ENCODE results near the gene OR2T8. TPM values are rescaled to one million over a fixed set of nuclear protein-coding genes. Genes with fewer than 3 reads are reported as not detected.
"Not testable (repeated sequence)": the region's sequence is repeated elsewhere in the genome, so short reads cannot be mapped to it uniquely, and the experiment has no call there.

Gene OR2T8
- total RNA-seq, 1 donor from 2014 or later = not detected

- DNase-seq (ENCODE audit: low read depth); H3K27me3 ChIP-seq (ENCODE audit: control insufficient read depth, insufficient read depth, low read length); H3K4me3 ChIP-seq (ENCODE audit: low read depth, low read length); H3K36me3 ChIP-seq (ENCODE audit: control insufficient read depth, insufficient read depth, low read length); FAIRE-seq: not testable (repeated sequence)
- TF ChIP-seq CTCF (IDR thresholded peaks at IDR 0.05; ENCODE audit: insufficient read depth, low read length, severe bottlenecking) = peak; percentile 24
These were observed 17.1 kb downstream of the OR2T8 start for GRCh38 chr1:247936965-247937734.

DNA sequence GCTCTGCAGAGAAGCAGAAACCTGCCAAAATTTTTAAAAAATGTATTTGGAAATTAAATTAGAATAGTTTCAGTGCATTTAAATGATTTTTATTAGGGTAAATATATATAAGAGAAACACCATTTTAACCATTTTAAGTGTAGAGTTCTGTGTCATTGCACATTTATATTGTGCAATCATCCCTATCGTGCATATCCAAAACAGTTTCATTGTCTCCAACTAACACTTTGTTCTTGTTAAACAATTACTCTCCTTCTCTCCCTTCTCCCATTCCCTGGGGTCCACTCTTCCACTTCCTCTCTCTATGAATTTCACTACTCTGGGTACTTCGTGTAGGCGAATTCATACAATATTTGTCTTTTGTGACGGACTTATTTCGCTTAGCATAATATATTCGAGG lies 22.6 kb downstream of the OR2T8 start:
- no peak for FAIRE-seq

DNA sequence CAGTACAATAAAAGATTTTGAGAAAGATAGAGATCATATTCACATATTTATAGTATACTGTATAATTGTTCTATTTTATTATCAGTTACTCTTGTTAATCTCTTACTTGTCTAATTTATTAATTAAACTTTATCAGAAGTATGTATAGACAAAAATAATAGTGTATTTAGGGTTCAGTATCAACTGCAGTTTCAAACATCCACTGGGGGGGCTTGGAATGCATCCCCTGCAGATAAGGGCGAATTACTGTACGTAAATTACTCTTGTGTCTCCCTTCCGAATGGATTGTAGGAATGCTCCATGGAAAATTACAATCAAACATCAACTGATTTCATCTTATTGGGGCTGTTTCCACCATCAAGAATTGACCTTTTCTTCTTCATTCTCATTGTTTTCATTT lies 28.5 kb downstream of the OR2T8 start, which contains the start of gene OR2L8:
Gene OR2L8 (plus strand): TSS at position 301 of the 400 bp plus-strand sequence. CDS start 0 bp downstream, at position 301.
- H3K36me3 ChIP-seq (ENCODE audit: control insufficient read depth, insufficient read depth, low read length) = no peaks in the 10 kb centered on the region
- FAIRE-seq (no peak), DNase-seq (ENCODE audit: low read depth) (no peak)
- H3K27me3 ChIP-seq (ENCODE audit: control insufficient read depth, insufficient read depth, low read length) = no peaks in the 10 kb centered on the region
- TF ChIP-seq CTCF (IDR thresholded peaks at IDR 0.05; ENCODE audit: insufficient read depth, low read length, severe bottlenecking) = no peak
- no peak within 1 kb of the TSS for H3K4me3 ChIP-seq (ENCODE audit: low read depth, low read length)

More for the DNA sequence above, 22.6 kb downstream of the OR2T8 start:
- no peak overlapping the region for H3K4me3 ChIP-seq (ENCODE audit: low read depth, low read length)
- no peak for TF ChIP-seq CTCF (IDR thresholded peaks at IDR 0.05; ENCODE audit: insufficient read depth, low read length, severe bottlenecking)
- no peaks in the 10 kb centered on the region for H3K36me3 ChIP-seq (ENCODE audit: control insufficient read depth, insufficient read depth, low read length)
- DNase-seq (ENCODE audit: low read depth) = no peak
- H3K27me3 ChIP-seq (ENCODE audit: control insufficient read depth, insufficient read depth, low read length) = no peaks in the 10 kb centered on the region

DNA sequence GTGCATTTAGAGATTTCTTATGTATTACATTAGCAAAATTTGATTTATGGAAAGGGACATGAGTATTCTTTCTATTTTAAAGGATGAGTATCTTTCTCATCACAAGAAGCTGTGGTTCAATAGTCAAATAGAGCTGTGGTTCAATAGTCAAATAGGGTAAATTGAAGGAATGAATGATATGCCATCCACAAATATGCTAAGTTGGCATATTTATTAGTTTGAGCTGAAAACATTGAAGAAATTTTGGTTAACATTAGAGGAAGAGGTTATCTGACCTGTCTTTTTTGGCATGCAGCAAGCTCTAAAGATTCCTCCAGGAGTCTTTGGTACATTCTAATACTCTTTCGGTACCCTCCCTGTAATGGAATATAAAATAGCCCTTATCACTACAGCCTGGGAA lies 33.4 kb downstream of the OR2T8 start:
- TF ChIP-seq CTCF (IDR thresholded peaks at IDR 0.05; ENCODE audit: insufficient read depth, low read length, severe bottlenecking) = no peak
- Histone ChIP-seq H3K4me3 (ENCODE audit: low read depth, low read length) (no peak overlapping the region), H3K27me3 (ENCODE audit: control insufficient read depth, insufficient read depth, low read length) (no peaks in the 10 kb centered on the region), H3K36me3 (ENCODE audit: control insufficient read depth, insufficient read depth, low read length) (no peaks in the 10 kb centered on the region)
- FAIRE-seq (no peak), DNase-seq (ENCODE audit: low read depth) (no peak)

- Histone ChIP-seq H3K36me3 (ENCODE audit: control insufficient read depth, insufficient read depth, low read length) (no peaks in the 10 kb centered on the region), H3K27me3 (ENCODE audit: control insufficient read depth, insufficient read depth, low read length) (no peaks in the 10 kb centered on the region), H3K4me3 (ENCODE audit: low read depth, low read length) (no peak overlapping the region)
- DNase-seq (ENCODE audit: low read depth) (no peak), FAIRE-seq (no peak)
- TF ChIP-seq CTCF (IDR thresholded peaks at IDR 0.05; ENCODE audit: insufficient read depth, low read length, severe bottlenecking) = no peak
These were observed 41.7 kb downstream of the OR2T8 start for GRCh38 chr1:247961791-247962190.
